Middle frontal gyrus (tissue), 1 donor: Measurements from ENCODE around the gene TP73.
"Not testable (repeated sequence)": the region's sequence is repeated elsewhere in the genome, so short reads cannot be mapped to it uniquely, and the experiment has no call there.

Experiments
- DNase-seq: peaks from one replicate; pipeline ENCODE4 v3.0.0-alpha.2; 2015; ENCODE audit warnings: low spot score; ENCODE audit errors: extremely low spot score

Gene TP73

DNA sequence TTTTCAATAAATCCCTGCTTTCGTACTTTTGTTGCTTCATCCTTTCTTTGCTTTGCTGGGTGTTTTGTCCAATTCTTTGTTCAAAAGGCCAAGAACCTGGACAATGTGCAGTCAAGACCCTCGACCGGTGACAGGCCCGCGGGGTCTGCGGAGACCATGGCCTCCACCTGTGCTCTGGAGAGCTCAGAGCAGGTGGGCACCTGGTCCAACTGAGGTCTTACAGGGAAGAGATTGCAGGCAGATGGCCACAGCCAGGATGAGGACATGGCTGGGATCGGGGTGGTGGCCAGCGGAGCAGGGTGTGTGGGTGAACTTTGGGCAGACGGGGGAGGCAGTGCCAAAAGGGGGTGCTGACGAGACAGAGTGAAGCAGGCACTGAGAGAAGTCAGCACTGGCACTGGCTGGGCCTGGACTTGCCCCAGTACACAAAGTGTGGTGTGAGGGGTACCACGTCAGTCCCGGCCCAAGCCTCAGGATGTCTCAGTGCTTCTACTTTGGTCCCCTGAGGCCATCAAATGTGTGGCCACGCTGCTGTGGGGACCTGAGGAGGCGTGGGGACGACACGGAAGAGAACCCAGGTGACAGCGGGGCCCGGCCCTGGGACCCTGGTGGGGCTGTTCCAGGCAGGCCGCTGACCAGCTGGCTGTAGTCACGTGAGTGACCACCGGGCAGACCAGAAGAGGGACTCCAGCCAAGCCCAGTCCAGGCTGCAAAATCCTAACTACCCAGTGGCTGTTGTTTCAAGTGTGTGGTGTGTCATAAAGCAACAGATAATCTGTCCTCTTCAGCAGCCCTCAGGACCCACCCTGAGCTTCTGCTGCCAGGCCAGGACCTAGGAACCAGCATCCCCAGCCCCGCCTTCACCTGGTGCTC, 89.5 kb downstream of the TP73 start:
- no peak for DNase-seq

DNA sequence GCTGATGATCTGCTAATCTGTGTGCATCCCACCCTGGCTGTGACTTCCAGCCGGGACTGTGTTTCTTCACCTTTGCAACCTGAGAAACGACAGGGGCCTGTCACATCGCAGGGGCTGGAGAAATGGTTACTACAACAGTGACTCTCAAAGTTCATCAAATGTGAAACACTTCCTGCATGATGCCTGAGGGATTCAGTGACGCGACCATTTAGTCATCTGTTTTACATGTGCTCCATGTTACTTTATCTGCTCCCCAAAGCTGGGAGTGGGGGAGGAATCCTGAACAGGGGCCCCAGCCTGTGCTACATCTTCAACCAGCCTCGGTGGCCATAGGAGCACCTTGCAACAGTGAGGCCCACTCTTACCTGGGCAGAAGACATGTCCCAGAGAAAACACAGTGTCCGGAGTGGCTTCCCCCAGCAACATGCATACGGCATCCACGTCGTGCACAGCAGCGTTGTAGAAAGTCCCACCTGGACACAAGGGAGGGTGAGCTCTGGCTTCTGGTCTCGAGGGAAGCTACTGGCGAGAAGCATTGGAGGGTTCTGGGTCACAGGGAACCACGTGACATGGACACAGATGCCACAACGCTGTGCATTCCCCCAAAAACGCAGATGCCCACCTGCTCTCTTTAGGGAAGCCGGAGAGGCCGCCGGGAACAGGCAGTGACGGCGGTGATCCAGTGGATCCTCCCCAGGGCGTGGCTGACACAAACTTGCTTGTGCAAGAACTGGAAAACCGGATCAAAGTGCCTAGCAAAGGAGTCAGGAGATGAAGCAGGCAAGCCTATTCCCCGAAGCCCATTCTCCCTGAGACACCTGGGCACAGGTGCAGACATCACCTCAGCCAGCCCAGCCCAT, 90.4 kb downstream of the TP73 start:
- no peak for DNase-seq

DNA sequence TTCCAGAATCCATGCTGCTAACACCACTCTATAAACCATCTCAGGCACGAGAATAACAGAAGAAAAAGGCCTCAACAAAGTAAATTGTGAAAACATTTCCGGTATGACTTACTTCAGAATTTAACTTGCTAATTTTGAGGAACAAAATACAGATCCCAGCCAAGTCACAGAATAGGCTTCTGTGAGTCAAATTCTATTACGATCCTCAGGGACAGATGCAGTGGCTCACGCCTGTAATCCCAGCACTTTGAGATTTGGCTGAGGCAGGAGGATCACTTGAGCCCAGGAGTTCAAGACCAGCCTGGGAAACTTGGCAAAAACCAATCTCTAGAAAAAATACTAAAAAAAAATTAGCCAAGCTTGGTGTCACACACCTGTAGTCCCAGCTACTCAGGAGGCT, 91.1 kb downstream of the TP73 start:
- no peak for DNase-seq

DNA sequence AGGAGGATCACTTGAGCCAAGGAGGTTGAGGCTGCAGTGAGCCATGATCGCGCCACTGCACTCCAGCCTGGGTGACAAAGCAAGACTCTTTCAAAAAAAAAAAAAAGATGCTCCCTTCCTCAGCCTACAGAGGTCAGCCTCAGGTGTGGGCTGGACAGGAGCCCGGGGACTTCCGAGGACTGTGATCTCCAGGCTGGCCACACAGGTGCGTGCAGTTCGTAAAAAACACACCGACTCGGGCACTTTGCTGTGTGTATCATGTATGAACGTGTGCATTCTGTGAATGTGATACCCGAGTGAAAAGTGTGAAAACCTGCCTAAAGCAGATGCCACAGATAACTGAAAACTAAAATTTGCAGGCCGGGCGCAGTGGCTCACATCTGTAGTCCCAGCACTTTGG, 91.5 kb downstream of the TP73 start:
- no peak for DNase-seq

DNA sequence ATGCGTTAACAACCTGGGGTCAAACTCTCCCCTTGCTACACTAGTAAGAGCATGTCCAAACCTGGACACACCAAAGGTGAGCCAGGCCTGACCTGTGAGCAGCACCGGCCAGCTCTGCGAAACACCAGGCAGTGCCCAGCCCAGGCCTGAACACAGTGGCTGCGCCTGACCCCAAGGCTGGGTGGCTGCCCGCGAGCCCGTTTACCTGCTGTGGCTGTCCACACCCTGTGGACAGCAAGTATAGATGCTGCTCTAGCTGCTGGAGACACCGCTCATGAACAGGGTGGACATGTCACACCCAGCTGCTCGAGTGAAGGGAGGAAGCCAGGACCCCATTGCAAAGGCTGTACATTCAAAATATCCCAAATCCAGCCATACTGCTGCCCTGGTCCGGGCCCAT, 92.3 kb downstream of the TP73 start:
- no peak for DNase-seq

DNA sequence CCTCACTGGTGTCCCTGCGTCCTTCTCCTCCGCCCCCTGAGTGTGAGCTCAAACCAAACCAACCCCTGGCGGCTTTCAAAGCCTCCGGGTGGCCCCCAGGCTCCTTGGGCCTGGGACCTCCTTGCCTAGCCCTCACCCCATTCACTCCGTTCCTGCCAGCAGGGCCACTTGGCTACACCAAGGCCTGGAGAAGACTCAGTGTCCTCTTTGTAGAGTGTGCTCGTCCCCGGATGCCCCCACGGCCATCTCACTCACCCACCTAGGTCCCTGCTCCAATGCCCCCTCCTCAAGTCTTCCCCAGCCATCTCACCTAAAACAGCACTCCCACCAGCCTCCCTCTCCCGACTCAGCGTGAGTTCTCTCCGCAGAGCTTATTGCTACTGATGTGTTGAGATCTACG, 92.8 kb downstream of the TP73 start:
- no peak for DNase-seq

DNA sequence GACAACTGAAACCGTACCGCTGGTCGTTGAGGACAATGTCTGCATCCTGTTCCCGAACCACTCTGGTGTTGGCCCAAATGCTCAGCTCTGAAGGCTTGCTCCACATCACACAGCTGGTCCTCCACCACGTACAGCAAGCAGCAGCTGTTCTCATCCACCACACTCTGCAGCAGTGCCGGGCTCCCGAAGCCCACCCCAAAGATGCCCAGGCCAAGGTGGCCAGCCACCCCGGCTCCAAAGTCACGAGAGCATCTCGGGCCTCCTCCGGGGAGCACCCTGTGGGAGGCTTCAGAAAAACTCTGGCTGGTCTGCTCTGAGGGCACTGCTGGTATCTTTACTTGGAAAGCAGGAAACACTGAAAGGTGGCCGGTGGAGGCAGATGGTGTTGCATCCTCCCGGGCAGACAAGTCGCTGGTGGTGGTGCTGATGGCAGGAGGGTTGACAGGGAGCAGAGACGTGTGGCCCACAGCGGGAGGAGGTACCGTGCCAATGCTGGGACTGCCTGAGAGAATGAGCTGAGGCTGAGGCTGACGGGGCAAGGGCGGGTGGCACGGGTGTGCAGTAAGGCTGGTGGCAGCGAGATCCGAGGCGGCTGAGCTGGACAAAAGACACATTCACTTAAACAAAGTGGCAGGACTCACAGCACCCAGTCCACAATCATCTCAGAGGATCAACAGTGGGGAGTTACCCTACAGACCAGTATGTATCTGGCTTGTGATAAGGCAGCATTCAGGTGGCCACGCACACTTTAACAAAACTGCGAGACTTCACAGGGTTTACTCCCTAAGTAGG, 93.5 kb downstream of the TP73 start:
- no peak for DNase-seq

DNA sequence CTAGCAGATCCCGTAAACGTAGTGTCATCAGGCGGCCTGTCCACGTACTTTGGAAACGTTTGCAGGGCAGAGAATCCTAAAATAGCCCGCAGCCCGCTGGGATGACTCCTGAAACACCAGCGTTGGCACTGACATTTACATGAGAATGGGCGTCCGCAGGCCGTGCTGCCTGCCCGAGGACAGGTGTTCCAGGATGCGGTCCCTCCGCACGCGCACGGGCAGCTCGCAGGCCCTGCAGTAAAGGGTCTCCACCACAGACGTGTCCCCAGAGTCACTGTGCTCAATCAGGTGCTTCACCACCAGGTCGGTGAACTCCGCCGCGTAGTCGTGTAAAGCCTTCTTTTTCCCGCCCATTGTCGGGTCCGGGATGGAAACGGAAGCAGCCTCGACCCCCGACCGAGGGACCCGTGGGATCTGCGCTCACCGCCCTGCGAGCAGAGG, 94.1 kb downstream of the TP73 start:
- DNase-seq, result no peak

DNA sequence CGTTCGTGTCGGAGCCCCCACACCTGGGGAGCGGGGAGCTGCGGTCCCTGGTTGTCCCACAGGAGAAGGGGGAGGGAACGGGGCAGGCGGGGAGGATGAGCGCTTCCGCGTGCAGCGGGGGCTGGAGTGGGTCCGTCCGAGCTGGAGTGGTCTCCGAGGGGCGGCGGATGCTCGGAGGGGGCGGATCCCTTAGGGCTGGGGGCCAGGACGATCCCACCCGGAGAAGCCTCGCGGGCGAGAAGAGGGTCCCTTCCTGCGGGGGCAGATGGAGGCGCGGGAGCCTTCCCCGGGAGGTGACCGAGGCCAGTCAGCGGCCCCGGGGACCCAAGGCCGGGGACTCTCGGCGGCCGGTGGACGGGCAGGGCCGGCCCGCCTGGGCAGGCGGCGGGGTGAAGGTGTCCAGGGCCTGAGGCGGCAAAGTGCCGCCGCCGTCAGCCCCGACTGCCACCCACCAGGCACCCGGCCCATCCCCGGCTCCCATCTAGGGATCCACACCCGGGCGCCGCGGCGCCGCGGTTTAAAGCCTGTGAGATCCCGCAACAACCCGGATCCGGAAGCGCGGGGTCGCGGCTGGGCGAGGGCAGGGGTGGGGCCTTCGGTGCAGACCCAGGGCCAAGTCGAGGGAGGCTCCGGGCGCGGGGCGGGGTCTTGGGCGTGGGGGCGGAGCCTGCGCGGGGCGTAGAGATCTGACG, 94.7 kb downstream of the TP73 start:
- DNase-seq, result peak; percentile 66

DNA sequence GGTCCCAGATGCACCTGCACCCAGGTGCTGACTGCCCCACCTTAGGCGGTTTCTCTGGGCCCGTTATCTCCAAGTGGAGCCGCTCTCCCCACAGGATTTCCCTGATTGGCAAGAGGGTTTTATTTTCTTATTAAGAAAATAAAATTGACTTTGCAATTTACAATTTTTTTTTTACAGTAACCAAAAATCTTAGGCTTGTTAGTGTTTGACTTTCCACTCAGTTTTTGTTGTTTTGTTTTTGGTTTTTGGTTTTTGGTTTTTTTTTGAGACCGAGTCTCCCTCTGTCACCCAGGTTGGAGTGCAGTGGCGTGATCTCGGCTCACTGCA, 95.2 kb downstream of the TP73 start:
- no peak for DNase-seq

DNA sequence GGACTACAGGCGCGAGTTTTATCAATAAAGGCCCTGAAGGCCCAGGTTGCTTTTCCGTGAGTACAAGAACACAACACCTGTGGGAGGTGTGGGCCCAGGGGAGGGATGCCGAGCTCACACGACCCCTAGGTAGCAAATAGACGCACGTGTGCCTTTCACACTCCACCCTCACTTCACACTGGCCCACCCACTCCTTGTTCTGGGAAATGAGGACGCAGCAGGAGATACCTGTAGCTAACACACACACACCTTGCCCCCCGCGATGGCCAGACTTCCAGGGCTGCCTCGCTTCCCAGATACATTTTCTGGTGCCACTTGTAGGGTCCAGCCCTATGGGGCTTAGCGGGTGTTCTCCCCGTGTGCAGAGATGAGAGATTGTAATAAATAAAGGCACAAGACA, 95.6 kb downstream of the TP73 start:
- DNase-seq, result no peak

DNA sequence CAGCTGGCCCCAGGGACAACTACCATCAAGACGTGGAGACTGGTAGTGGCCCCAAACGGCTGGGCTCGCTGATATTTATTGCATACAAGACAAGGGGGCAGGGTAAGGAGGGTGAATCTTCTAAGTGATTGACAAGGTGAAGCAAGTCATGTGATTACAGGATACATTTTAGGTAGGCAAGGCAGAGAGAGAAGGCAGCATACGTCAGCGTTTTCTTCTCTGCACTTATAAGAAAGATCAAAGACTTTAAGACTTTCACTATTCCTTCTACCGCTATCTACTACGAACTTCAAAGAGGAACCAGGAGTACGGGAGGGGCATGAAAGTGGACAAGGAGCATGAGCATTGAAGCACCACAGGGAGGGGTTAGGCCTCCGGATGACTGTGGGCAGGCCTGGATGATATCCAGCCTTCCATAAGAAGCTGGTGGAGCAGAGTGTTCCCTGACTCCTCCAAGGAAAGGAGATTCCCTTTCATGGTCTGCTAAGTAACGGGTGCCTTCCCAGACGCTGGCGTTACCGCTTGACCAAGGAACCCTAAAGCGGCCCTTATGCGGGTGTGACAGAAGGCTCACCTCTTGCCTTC, 96.1 kb downstream of the TP73 start:
- not testable (repeated sequence) for DNase-seq

DNA sequence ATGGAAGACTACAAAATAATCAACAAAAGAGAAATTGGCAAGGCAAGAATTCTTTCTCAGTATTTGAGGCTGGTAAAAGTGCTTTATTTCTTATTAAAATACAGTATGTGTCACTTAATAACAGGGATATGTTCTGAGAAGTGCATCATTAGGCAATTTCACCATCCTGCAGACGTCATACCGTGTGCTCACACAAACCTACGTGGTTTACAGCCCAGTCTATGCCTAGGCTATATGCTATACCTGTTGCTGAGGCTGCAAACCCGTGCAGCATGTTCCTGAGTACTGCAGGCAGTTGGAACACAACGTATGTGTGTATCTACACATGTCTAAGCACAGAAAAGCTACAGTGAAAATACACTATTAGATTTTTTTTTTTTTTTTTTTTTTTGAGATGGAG, 97.2 kb downstream of the TP73 start:
- DNase-seq, result no peak

DNA sequence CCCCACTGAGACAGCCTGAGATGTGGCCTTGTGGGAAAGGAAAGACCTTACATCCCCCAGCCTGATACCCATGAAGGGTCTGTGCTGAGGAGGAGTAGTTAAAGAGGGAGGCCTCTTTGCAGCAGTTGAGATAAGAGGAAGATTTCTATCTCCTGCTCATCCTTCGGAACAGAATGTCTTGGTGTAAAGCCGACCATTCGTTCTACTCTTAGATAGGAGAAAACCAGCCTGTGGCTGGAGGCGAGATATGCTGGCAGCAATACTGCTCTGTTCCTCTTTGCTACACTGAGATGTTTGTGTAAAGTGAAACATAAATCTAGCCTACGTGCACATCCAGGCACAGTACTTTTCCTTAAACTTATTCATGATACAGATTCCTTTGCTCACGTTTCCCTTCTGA, 98.4 kb downstream of the TP73 start:
- no peak for DNase-seq

DNA sequence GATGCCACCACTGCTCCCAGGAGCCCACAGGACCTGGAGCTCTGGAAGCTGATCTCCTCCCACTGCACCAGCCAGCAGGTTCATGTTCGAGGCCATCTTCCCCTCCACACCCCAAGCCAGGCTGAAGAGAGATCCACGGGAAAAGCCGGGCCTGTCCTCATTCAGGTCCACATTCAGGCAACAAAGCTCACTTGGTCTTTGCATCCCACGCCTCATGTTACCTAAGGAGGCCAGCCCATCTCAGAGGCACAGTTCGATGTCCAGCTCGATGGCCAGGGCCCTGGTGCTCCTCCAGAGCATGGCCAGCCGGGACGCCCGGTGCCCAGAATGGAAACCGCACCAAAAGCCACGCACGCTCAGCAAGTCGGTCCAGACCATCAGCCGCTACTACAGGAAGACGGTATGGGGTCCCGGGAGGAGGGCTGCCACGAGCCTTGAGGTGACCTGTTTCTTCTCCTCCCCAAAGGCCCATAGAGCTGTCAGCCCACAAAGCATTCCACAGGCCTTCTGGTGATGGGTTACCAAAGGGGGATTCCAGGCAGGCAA, 100.2 kb downstream of the TP73 start, which contains the start of gene CCDC27:
Gene CCDC27 (plus strand): TSS at position 51 of the 546 bp plus-strand sequence. CDS start 32 bp downstream, at position 83.
- DNase-seq, result no peak

DNA sequence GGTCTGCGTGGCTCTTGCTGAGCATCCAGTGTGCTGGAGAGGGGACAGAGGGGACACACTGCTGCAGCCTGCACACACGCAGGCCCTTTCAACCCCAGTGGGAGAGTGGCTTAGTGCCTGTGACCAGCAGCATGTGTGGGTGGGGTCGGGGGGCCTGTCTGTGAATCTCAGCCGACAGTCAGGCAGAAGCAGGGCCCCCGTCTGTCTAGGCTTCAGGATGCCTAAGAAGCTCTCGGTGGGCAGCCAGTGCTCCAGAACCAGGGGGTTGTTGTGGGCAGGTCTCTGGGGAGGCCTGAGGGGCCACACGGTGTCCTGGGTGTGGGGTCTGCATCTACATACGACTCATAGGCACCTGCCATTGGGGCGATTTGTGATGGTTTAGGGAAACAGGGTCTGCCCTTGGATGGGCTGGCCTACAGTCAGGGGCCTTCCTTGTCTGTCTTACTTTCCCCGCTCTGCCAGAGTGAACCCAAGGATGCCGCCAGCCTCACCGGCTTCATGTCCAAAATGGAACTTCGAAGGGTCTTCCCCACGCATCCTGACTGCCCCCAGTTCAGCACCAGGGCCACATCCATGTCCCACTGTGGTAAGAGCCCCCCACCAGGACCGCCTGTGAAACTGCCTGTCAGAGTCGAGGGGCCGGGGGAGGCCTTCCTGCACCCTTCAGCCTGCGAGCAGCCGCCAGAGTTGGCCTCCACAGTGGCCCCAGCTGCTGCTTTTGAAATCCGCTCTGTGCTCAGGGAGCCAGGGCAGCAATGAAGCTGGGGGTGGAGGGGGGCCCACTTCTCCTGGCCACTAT, 101.5 kb downstream of the TP73 start:
- DNase-seq, result no peak

DNA sequence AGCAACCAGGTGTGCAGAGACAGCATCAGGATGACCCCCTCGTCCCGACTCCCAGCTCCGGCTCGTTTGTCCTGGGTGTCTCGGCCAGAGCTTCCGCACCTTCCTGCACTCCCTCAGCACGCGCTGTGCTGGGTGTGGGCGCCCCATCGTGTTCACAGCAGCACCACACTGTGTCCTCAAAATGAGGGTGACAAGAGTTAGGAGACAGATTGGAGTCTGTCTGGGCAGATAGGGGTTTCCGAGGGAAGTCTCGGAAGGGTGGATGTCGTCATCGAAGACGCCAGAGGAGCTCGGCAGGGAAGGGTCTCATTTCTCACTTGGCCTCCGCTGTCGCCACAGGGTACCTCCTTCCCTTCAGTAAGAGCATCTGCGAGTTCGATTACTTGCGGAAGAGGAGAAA, 104.1 kb downstream of the TP73 start:
- no peak for DNase-seq

DNA sequence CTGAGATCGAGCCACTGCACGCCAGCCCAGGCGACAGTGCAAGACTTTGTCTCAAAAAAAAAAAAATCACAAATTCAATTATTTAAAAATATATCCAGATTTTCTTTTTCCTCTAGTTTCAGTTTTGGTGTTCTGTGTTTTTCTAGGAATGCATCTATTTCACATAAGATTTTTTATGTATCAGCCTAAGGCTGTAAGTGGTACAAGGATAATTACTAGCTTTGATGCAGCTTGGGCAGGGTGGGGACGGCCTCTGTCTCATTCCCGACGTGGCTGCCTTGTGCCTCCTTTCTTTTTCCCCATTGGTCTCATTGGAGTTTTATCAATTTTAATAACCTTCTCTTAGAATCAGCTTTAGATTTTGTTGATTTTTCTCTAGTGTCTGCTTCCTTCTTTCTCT, 106.8 kb downstream of the TP73 start:
- DNase-seq, result no peak

DNA sequence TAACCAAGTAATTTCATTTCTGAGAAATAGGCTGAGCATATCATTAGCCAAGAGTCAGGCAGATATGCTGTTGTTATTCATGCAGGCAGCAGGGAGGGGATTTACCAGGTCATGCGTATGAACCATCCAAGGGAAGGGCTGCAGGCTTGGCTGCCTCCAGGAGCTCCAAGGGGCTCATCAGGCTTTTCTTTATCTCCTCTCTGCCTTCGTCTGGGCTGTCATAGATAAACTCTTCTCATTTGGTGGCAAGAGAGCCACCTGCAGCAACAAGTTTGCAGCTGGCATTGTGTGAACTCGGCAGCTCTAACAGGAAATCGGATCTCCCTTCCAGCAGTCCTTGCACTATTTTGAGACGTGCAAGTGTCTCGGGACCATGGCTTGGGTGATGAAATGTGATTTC, 107.5 kb downstream of the TP73 start:
- no peak for DNase-seq
